DMS153 (cell line): Measurements from ENCODE around the gene HOXC6.
A peak's percentile ranks its signal among the peaks of the same experiment; 100 is the strongest.

ENCODE experiments used
- DNase-seq: peaks from one replicate; lab custom pipeline; 2025; lab: John Stamatoyannopoulos, UW

Gene HOXC6

DNA sequence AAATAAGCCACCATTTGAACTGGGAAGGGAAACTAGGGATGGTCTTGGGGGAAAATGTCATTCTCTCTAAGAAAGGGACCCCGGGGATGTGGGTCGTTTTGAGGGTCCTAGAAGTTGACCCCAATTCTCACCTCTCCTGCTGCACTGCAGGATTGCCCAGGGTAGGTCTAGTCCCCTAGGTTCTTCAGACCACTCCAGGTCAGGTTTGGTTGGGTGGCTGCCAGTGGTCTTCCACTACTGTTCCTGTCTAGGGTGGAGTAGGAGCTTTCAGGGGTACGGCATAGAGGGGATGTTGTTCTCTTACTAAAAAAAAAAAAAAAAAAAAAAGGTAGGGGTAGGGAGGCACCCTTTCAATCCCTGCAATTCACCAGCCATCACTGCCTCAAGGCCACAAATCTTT is 12.2 kb upstream of the HOXC6 start:
- DNase-seq = no peak

DNA sequence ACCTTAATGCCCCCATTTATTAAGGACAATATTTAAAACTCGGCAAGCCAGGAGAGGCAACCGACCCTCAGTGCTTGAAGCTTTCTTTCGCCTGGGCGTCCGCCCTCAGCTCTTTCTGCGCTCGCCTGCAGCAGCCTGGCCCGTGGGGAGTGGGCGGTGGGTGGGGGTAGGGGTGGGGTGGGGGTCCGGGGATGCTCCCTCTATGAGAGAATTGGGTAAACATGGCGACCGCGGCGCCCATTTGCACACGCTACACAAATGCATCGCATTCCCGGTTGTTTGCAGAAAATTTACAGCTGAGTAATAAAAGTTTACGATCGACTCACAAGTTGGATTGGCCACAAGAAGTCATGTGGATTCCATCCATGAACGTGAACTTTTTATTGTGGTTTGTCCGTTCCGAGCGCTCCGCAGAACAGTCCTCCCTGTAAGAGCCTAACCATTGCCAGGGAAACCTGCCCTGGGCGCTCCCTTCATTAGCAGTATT is 11.7 kb upstream of the HOXC6 start:
- no peak for DNase-seq

DNA sequence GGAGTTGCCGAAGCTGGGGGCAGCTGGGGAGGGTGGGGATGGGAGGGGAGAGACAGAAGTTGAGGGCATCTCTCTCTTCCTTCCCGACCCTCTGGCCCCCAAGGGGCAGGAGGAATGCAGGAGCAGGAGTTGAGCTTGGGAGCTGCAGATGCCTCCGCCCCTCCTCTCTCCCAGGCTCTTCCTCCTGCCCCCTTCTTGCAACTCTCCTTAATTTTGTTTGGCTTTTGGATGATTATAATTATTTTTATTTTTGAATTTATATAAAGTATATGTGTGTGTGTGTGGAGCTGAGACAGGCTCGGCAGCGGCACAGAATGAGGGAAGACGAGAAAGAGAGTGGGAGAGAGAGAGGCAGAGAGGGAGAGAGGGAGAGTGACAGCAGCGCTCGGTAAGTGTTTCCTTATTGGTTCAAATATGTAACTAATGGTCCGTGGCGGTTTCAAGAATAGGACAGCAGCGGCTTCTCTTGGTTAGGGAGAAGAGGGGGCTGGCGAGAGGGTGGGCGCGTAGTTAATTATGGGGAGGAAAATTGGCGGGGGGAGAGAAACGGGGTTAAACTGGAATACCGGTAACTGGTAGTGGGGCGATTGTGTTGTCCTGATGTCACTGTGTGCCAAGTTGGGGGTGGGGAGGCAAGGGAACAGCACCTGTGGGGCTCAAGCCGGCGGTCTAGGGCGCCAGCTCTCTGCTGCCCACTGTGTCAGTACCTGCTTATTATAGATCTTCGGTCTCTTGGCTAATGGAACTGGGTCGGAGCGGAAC is 11.0 kb upstream of the HOXC6 start:
- DNase-seq = no peak

DNA sequence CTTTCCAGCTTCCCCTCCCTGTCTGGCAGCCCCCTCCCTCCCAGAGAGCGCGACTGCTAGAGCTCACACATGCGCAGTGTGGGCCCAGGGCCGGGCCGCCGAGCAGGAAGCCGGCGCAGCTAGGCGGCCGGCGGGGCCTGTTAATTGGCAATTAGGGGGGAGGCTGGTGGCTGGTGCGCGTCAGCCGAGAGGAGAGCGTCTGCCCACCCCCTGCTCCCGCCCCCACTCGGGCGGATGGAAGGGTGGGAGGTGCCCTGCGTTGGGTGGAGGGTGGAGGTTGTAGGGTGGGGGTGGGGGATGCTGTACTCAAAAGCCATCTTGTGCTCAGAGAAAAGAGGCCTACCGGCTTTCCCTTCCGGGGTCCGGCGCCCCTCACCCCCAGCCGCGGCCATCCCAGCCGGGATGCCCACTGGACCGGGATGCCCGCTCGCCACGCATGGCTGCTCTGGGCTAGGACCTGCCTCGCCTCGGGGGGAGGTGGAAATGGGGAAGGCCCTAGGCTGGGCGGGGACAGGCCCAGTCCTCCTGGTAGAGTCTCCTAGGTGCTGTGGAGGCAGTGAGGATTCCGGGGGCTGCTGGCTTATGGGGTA is 10.3 kb upstream of the HOXC6 start:
- peak; percentile 60 for DNase-seq

DNA sequence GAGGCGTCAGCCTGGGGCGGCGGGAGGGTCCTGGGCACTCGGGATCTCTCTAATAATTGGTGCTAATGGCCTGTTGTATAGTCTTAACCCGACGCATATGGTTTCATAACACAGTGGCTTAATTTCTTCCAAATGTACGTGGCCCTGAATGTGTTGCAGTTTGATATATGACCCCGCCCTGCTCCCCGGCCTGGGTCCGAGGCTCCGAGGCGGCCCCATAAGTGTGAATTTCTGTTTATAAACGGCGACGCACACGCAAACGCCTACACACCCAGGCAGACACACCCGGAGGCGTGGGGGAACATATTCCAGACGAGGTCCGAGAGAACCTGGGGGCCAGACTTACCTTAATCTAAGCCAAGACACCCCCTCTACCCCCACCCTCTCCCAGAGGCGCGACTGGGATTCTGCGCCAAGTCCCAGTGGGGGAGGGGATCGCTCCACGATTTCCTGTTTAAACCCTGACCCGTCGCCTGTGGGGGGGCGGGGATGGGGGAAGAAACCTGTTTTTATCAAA is 9.7 kb upstream of the HOXC6 start:
- DNase-seq = no peak

DNA sequence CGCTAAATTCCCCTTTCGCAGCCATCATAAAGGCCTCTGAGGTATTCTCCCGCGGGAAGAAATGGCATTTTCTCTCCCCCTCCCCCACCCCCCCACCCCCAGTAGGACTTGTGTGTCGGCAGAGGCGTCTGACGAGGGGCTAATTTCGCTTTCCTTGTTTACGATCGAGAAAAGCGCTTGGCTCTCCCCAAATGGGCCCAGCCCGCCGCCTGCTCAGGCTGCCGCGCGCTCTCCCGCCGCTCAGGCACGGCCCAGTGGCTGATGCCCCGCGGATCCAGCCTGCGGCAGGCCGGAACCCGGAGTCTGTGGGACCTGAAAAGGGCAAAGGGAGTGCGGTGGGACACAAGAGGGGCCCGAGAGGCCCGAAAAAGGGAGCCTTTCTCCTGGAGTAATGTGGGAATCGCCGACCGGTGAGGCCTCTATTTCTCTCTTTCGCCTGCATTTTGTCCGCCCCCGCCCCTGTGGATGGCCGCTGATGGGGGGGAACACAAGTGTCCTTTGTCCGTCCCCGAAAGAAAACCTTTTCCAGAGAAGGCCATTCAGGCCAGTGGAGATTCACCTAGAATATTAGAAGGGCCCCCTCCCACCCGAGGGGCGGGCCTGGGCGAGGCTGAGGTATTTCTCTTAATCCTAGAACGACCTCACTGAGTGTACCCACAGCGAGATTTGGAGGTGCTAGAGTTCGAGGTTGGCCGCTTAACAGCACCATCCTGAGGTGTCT is 9.0 kb upstream of the HOXC6 start:
- no peak for DNase-seq

DNA sequence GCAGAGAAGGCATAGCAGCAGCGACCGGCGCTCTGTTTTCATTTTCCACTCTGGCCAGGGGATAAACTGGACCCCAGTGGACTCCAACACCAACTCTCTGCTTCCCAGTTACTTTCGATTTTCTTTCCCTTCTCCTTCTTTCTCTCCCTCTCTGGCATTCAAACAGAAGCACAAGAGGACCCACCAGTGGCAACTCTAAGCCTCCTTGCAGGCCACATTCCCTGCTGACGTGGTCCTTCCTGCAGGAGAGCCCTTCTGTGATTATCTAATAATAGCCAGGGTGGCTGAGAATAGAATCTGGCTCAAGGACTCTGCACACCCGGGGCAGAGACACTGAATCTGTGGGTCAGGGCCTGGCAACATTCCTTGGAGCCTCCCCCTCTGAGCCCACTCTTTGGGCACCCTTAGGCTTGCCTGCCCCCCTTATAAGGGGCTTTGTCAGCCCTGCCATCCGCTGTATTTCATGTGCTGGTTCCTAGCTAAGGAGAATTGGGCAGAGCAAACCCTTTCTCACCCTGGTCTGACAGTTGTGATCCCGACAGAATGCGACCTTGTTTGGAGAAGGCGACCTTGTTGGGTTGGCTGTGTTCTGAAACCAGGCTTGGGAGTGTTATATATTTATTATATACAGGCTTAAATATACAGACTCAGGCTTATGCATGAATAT is 8.2 kb upstream of the HOXC6 start:
- DNase-seq = no peak

DNA sequence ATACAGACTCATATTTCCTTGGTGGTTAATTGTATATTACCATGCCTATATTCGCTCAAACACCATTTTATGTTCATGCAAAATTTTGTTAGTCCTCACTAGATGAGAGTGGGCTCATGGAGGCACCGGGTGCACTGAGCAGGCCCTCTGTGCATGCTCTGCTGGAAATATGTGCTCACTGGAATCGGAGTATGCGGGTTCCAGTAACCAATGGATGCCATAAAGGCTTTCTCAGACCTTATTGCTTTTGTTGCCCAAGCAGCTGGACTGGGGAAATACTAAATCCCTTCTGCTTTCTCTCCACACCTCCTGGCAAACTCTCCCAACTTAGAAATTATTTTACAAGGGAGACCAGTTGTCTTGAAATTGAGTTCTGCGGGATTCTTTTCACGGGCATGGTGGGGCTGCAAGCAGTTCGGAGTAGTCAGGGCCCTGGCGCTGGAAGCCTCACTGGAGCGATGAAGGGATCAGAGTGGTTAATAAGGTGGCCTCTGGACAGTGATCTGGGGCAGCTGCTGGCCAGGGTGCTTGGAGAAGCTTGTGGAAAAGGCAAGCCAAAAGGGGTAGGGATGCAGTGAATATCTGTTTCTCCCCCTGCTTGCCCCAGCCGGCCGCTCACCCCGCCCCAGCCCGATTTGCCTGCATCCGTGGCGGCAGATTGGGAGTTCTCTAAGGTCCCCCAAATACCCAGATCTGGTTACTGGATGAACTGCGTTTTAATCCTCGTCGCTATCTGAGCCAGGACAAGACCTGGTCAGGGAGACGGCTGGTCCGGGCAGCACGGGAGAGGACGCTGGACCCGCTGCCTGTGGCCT is 7.4 kb upstream of the HOXC6 start:
- no peak for DNase-seq

DNA sequence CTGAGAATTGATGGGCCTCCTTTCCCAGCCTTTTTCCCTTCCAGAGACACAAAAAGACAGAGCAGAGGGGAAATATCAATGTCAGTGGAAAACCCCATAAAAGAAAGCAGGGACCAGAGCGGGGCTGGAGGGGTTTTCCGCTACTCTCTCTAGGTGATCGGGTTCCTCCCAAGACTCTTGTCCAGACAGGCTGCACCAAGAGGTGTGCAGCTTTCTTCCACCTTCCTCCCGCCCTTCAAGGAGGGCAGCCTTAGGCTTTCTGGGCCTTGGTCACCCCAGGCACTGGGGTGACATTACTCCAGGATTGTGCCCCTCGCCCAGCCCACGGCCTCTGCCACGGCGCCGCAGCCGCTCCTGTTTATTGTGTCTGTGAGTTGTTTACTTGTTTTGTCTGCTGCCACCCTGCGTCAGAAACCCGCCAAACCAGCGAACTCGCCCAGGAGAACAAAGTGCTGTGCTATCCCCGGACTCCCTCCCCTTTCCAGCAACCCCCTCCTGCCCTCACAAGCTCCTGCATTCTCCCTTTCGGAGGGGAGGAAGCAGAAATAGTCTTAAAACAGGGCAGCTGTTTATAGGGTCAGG is 6.7 kb upstream of the HOXC6 start:
- no peak for DNase-seq

DNA sequence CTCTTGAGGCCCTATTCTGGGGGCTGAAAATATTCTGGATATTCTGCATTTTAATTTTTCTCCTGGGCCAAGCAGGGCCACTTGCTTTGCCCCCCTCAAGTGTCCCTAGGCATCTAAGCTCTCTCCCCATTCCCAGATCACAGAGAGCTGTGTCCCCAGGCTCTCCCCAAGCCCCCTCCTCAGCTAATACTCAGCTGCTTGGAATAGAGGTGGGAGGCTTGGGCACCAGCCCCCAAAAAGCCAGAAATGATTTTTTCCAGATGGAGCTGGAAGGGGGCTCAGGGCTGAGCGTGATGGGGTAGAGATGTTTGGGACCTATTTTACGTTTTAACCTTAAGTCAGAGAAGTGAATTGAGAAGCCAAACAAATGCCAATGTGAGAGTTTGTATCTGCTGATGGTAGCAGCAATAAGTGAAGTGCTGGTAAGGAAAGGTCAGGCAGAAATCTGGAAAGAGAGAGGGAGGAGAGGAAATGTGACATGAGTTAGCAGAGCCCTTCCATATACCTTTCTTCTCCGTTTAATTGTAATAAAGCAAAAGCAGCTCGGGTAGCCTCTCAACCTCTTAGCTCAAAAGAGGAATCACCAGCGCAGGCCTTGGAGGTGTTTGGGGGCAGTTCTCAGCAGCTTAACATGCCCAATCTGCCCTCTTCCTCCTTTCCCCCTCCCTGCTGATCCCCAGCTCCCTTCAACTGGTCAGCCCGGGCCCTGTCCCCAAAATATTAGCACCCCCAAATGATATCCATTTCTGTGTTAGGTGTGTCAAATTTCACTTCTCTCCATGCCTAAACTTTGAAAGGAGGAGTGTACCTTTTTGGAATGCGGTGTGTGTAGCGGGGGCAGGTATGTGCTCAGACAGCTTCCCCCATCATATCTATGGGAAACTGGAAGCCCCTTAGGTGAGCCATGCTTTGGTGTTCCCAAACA is 5.0 kb upstream of the HOXC6 start:
- DNase-seq = no peak

DNA sequence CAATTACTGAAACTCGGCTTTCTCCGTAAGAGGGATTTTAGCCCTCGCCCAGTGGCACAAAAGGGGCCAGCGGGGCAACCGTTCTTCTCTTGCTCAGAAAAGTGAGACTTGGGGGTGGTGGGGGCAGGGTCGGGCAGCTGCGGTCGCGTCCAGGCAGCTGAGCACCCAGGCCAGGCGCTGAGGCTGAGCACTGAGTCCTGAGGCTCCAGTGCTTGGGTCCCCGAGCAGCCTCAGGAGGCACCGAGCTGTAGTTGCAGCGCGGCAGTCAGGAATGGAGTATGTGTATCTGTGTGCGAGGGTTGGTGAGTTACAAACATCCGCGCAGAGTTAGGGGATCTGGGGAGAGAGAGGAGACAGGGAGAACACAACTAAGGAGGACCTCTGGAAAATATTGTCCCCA is 4.1 kb upstream of the HOXC6 start:
- DNase-seq = no peak

DNA sequence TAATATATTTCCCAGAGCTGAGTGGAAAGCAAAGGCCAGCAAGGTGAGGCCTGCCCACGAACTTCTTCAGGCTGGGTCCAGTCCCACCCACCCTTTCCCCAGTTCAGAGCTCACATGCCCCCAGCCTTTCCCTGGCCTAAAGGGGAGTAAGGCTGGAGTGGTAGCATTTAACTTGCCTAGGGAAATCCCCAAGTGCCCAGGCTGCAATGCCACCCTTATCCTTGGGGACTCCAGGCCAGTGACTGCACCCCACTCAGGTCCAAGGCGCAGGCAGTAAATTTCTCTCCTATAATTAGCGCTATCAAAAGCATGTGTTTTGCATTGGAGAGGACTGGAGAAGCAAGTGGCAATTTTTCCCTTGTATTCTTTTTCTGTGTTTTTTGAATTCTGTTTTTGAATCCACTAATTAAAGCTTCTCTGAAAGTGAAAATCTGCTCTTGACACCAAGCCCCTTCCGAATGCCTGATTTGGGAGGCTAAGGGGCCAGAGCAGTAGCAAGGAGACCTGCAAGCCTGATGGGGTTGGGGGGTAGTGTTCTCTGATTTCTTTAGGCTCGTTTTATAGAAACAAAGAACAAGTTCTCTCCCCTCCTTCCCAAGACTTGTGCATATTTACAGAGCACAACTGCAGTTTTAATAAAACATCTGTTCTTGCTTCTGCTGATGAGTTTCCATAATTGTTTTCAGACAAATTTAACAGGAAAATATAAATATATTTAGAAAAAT is 3.5 kb upstream of the HOXC6 start:
- DNase-seq = no peak

DNA sequence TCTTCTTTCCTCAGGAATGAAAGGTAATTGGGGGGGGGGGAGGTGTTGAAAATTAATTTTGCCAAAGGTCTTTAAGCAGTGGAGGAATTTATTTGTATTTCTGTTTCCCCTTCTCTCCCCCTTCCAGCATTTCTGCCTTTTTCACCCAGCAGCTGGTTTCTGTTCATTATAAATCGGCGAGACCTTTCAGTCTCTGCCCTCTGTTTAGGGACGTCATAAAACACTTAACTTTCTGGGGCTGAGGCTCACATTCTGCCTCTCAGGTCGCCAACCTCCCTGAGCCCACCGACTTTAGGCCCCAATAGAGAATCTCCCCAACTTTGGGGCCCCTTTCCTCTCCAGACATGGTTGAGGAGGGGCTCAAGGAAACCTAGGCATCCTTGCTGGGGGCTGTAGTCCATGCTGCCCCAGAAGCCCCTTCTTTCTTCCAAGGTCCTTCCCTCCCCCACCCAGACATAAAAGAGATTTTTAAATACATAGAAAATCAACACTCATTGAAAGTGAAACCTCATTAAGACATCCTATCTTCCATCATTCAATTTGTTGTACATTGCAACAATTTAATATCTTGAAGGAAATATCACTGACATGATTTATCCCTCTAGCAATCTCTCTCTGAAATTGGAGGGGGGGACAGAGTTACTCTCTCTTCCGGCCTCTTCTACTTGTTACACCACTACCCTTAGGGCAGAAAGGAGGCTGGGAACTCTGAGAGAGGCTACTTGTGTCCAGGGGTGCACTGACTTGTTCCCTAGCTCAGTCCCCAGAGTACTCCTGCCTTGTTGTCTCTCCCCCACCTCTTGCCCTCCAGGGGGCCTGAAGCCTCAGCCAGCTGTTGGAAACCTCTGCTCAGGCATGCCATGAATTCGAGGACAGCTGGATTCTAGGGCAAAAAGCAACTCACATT is 2.5 kb upstream of the HOXC6 start:
- DNase-seq = no peak

DNA sequence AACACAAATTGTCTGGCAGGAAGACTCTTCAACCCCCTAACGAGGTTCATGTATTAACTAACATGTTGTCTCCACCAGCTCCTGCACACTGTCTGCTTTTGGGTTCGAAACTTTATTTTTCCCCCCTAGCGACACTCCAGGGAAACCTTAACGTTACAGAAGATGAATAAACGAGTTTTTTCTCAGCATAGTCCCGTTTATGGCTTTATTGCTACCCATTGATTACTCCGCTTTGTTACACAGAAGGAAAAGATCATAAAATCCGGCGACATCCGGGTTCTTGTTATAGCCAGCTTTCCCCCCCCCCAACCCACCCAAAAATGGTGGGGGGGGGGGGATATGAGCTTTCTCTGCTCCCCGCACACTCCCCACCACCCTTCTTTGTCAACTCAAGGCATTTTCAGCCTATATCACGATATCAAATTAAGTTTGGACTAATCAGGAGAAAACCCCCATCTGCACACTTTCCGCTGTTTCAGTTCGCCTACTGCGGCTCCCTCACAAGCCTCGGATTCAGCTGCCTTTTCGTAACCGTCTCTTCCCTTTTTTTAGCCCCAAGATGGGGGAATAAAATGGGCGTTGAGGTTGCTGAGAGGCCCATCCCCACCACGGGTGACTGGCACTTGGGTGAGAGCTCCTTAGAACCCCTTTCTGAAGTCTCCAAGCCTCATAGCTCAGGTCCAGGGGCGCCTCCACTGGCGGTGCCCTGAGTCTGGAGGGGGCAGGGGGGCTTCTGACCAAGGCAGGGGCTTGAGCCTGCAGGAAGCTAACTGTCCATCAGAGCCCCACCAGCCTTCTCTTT is 1.4 kb upstream of the HOXC6 start:
- DNase-seq = no peak

DNA sequence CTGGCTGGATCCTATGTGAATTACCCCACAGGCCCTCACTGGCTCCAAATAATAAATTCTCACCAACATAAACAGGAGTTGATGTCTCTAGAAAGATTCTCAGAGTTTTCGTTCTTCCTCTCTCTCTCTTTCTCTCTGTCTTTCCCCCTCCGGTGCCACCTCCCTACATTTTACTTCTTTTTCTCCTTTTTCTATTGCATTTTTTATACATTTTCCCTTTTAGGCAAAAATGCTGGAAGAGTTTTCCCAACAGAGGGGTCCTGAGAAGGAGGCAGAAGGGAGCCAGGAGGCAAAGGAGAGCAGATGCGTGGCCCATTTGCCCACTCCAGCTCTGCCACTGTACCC is 826 bp upstream of the HOXC6 start:
- no peak for DNase-seq

DNA sequence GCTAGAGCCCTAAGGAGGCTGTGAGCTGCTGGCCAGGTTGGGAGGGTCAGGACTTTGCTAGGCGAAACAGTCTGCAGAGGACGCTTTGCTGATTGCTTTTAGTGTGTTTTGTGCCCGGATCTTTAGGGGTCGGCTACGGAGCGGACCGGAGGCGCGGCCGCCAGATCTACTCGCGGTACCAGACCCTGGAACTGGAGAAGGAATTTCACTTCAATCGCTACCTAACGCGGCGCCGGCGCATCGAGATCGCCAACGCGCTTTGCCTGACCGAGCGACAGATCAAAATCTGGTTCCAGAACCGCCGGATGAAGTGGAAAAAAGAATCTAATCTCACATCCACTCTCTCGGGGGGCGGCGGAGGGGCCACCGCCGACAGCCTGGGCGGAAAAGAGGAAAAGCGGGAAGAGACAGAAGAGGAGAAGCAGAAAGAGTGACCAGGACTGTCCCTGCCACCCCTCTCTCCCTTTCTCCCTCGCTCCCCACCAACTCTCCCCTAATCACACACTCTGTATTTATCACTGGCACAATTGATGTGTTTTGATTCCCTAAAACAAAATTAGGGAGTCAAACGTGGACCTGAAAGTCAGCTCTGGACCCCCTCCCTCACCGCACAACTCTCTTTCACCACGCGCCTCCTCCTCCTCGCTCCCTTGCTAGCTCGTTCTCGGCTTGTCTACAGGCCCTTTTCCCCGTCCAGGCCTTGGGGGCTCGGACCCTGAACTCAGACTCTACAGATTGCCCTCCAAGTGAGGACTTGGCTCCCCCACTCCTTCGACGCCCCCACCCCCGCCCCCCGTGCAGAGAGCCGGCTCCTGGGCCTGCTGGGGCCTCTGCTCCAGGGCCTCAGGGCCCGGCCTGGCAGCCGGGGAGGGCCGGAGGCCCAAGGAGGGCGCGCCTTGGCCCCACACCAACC is 1.5 kb downstream of the HOXC6 start:
- no peak for DNase-seq

DNA sequence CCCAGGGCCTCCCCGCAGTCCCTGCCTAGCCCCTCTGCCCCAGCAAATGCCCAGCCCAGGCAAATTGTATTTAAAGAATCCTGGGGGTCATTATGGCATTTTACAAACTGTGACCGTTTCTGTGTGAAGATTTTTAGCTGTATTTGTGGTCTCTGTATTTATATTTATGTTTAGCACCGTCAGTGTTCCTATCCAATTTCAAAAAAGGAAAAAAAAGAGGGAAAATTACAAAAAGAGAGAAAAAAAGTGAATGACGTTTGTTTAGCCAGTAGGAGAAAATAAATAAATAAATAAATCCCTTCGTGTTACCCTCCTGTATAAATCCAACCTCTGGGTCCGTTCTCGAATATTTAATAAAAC is 2.2 kb downstream of the HOXC6 start:
- no peak for DNase-seq
